Measurements from ENCODE around the gene ARF1.

The ARF1 gene

DNA sequence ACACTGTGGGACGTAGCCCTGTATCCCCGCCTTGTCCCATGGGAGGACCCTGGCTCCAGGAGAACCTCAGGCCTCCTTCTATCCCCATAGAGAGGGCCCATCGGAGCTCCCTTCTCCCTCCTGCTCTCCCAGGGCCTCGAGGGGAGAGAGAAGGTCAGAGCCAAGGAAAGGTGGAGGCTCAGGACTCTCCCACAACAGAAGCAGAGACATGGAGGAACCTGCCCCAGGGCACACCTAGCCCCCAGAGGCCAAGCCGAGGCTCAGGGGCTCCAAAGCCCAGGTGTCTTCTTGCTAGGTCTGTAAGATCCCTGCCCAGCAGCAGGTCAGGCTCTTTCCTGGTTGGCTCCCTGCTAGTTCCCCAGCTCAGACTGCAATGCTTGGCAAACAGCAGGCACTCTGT lies 34.4 kb upstream of the ARF1 start:
- POLR2A ChIA-PET (ENCODE audit: low non-redundant PET): no interaction called here
- DNase-seq (ENCODE audit: low spot score): no peak
- CTCF ChIA-PET: no interaction called here

GRCh38 chr1:228048659-228049298 lies 33.7 kb upstream of the ARF1 start:
- no peak overlapping the region for H3K27ac ChIP-seq
- TF ChIP-seq, protein P1, sequence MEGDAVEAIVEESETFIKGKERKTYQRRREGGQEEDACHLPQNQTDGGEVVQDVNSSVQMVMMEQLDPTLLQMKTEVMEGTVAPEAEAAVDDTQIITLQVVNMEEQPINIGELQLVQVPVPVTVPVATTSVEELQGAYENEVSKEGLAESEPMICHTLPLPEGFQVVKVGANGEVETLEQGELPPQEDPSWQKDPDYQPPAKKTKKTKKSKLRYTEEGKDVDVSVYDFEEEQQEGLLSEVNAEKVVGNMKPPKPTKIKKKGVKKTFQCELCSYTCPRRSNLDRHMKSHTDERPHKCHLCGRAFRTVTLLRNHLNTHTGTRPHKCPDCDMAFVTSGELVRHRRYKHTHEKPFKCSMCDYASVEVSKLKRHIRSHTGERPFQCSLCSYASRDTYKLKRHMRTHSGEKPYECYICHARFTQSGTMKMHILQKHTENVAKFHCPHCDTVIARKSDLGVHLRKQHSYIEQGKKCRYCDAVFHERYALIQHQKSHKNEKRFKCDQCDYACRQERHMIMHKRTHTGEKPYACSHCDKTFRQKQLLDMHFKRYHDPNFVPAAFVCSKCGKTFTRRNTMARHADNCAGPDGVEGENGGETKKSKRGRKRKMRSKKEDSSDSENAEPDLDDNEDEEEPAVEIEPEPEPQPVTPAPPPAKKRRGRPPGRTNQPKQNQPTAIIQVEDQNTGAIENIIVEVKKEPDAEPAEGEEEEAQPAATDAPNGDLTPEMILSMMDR (conservative IDR thresholded peaks at IDR 0.05; ENCODE audit: low read depth): no peak
- POLR2A ChIA-PET (ENCODE audit: low non-redundant PET): no interaction called here
- CTCF ChIA-PET: no interaction called here
- DNase-seq (ENCODE audit: low spot score): no peak

More for the DNA sequence above, 34.4 kb upstream of the ARF1 start:
- no peak overlapping the region for H3K27ac ChIP-seq
- TF ChIP-seq, protein P1 (conservative IDR thresholded peaks at IDR 0.05; ENCODE audit: low read depth): no peak

DNA sequence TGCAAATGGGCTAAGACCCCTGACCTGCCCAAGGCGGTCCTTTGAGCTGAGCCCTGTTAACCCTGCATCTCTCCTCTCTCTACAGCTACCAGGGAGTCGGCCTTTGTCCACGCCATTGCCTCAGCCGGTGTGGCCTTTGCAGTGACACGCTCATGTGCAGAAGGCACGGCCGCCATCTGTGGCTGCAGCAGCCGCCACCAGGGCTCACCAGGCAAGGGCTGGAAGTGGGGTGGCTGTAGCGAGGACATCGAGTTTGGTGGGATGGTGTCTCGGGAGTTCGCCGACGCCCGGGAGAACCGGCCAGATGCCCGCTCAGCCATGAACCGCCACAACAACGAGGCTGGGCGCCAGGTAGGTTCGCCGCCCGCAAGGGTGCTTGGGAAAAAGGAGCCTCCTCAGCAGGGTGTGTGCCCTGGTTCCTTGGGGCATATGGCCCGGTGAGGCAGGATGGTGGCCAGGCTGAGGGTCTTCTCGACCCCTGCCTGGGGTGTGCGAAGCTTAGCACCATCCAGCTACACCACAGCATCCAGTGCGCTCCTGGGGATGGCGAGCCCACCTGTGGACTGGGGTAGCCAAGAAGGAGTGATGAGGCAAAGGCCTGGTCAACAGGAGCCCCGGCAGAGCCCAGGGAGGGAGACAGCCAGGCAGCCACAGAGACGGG lies 31.8 kb upstream of the ARF1 start:
- CTCF ChIA-PET: interaction anchor here (0.5 kb wide), 1 partner anchor 23 kb away, joined by 3 read pairs; no protein-coding TSS in a partner anchor
- TF ChIP-seq, protein P1 (conservative IDR thresholded peaks at IDR 0.05; ENCODE audit: low read depth): no peak
- POLR2A ChIA-PET (ENCODE audit: low non-redundant PET): no interaction called here
- no peak overlapping the region for H3K27ac ChIP-seq
- DNase-seq (ENCODE audit: low spot score): no peak

- TF ChIP-seq, protein P1 (conservative IDR thresholded peaks at IDR 0.05; ENCODE audit: low read depth): no peak
- CTCF ChIA-PET: interaction anchor here (0.6 to 1.4 kb wide), 2 partner anchors 54 to 1714 kb away, joined by 3 to 5 read pairs; no protein-coding TSS in a partner anchor
- H3K27ac ChIP-seq: no peak overlapping the region
- DNase-seq (ENCODE audit: low spot score): no peak
- POLR2A ChIA-PET (ENCODE audit: low non-redundant PET): no interaction called here
Measured at GRCh38 chr1:228058172-228058948, 24.1 kb upstream of the ARF1 start.

DNA sequence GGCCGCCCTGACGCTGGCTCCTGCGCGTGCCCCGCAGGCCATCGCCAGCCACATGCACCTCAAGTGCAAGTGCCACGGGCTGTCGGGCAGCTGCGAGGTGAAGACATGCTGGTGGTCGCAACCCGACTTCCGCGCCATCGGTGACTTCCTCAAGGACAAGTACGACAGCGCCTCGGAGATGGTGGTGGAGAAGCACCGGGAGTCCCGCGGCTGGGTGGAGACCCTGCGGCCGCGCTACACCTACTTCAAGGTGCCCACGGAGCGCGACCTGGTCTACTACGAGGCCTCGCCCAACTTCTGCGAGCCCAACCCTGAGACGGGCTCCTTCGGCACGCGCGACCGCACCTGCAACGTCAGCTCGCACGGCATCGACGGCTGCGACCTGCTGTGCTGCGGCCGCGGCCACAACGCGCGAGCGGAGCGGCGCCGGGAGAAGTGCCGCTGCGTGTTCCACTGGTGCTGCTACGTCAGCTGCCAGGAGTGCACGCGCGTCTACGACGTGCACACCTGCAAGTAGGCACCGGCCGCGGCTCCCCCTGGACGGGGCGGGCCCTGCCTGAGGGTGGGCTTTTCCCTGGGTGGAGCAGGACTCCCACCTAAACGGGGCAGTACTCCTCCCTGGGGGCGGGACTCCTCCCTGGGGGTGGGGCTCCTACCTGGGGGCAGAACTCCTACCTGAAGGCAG lies 23.4 kb upstream of the ARF1 start:
- CTCF ChIA-PET: interaction anchor here (0.6 kb wide), 1 partner anchor 1715 kb away, joined by 3 read pairs; no protein-coding TSS in a partner anchor

More for the DNA sequence above, 23.4 kb upstream of the ARF1 start:
- no peak for DNase-seq (ENCODE audit: low spot score)
- H3K27ac ChIP-seq: no peak overlapping the region
- POLR2A ChIA-PET (ENCODE audit: low non-redundant PET): no interaction called here
- TF ChIP-seq, protein P1 (conservative IDR thresholded peaks at IDR 0.05; ENCODE audit: low read depth): no peak
